Ectodermal cell (in vitro differentiated cells): Measurements from ENCODE around the gene SLC35B2.

ENCODE experiments used
- H3K27ac ChIP-seq: 2 replicates; pipeline ENCODE4 v1.7.0; 2013; ENCODE audit warnings: mild to moderate bottlenecking, low read depth, low read length; ENCODE audit not compliant: insufficient read depth, poor library complexity, severe bottlenecking
- H3K27me3 ChIP-seq: 2 replicates; pipeline ENCODE4 v1.7.0; 2013; ENCODE audit warnings: mild to moderate bottlenecking, low read length; ENCODE audit not compliant: insufficient read depth, control insufficient read depth, poor library complexity, severe bottlenecking
- H3K36me3 ChIP-seq: one replicate; pipeline ENCODE4 v1.7.0; 2013; ENCODE audit warnings: low read length; ENCODE audit not compliant: control insufficient read depth, insufficient read depth
- H3K4me1 ChIP-seq: one replicate; pipeline ENCODE4 v1.7.0; 2013; ENCODE audit warnings: low read length; ENCODE audit not compliant: control insufficient read depth, insufficient read depth
- H3K4me3 ChIP-seq: 2 replicates; pipeline ENCODE4 v1.7.0; 2013; ENCODE audit warnings: low read depth, low read length, control low read depth; ENCODE audit not compliant: insufficient read depth
- H3K9me3 ChIP-seq: 2 replicates; pipeline ENCODE4 v1.7.0; 2013; ENCODE audit warnings: mild to moderate bottlenecking, low read length, moderate library complexity; ENCODE audit not compliant: control insufficient read depth
- WGBS, 2 experiments: methylation state at CpG; one replicate each; pipeline ENCODE4 v1.1.7; 2013; ENCODE audit warnings: missing lambda C conversion rate in 2 of 2; 5-methylcytosine and 5-hydroxymethylcytosine counted together

The SLC35B2 gene

GRCh38 chr6:44273617-44274016, 16.3 kb upstream of the SLC35B2 start:
- no peak overlapping the region for H3K4me3 ChIP-seq
- WGBS, 2 experiments = 85 to 90% methylated on average over 1 of the region's 1 CpG
- peaks cover 19% of the 10 kb centered on the region for H3K4me1 ChIP-seq
- H3K27me3 ChIP-seq = peaks cover 59% of the 10 kb centered on the region
- H3K36me3 ChIP-seq = no peaks in the 10 kb centered on the region
- no peaks in the 10 kb centered on the region for H3K9me3 ChIP-seq
- no peak overlapping the region for H3K27ac ChIP-seq

- Histone ChIP-seq H3K4me3 (no peak overlapping the region), H3K27me3 (peaks cover 59% of the 10 kb centered on the region), H3K36me3 (no peaks in the 10 kb centered on the region), H3K4me1 (peaks cover 24% of the 10 kb centered on the region), H3K27ac (no peak overlapping the region), H3K9me3 (no peaks in the 10 kb centered on the region)
- 92 to 93% methylated on average over 23 of the region's 23 CpGs for WGBS, 2 experiments
Measured at GRCh38 chr6:44272999-44273566, 15.8 kb upstream of the SLC35B2 start.

GRCh38 chr6:44272529-44272928, 15.2 kb upstream of the SLC35B2 start:
- Histone ChIP-seq H3K27me3 (peaks cover 53% of the 10 kb centered on the region), H3K36me3 (no peaks in the 10 kb centered on the region), H3K27ac (no peak overlapping the region), H3K4me1 (peaks cover 28% of the 10 kb centered on the region), H3K9me3 (no peaks in the 10 kb centered on the region), H3K4me3 (no peak overlapping the region)
- WGBS, 2 experiments = 88 to 90% methylated on average over 3 of the region's 3 CpGs

- H3K9me3 ChIP-seq = no peaks in the 10 kb centered on the region
- H3K36me3 ChIP-seq = no peaks in the 10 kb centered on the region
- H3K27ac ChIP-seq = no peak overlapping the region
- 74 to 82% methylated on average over 3 of the region's 3 CpGs for WGBS, 2 experiments
- no peak overlapping the region for H3K4me3 ChIP-seq
- H3K4me1 ChIP-seq = peaks cover 25% of the 10 kb centered on the region
- peaks cover 47% of the 10 kb centered on the region for H3K27me3 ChIP-seq
Measured at GRCh38 chr6:44271914-44272313, 14.6 kb upstream of the SLC35B2 start.

- Histone ChIP-seq H3K36me3 (no peaks in the 10 kb centered on the region), H3K4me3 (no peak overlapping the region), H3K4me1 (peaks cover 25% of the 10 kb centered on the region), H3K9me3 (no peaks in the 10 kb centered on the region), H3K27ac (no peak overlapping the region), H3K27me3 (peaks cover 42% of the 10 kb centered on the region)
- 86 to 89% methylated on average over 6 of the region's 6 CpGs for WGBS, 2 experiments
Measured at GRCh38 chr6:44271406-44271723, 14.0 kb upstream of the SLC35B2 start.

- H3K27ac ChIP-seq = no peak overlapping the region
- H3K4me3 ChIP-seq = peak overlapping the region; percentile 36
- H3K27me3 ChIP-seq = peaks cover 36% of the 10 kb centered on the region
- peaks cover 25% of the 10 kb centered on the region for H3K4me1 ChIP-seq
- WGBS, 2 experiments = 1 to 3% methylated on average over 84 to 90 of the region's 90 CpGs
- H3K36me3 ChIP-seq = no peaks in the 10 kb centered on the region
- no peaks in the 10 kb centered on the region for H3K9me3 ChIP-seq
Measured at GRCh38 chr6:44270526-44271405, 13.4 kb upstream of the SLC35B2 start.

- H3K9me3 ChIP-seq = no peaks in the 10 kb centered on the region
- H3K4me1 ChIP-seq = peaks cover 25% of the 10 kb centered on the region
- H3K27ac ChIP-seq = no peak within 1 kb of the TSS
- no peaks in the 10 kb centered on the region for H3K36me3 ChIP-seq
- peaks cover 28% of the 10 kb centered on the region for H3K27me3 ChIP-seq
- H3K4me3 ChIP-seq = peak within 1 kb of the TSS; percentile 36
- 4% methylated on average over 27 to 29 of the region's 29 CpGs for WGBS, 2 experiments
Measured at GRCh38 chr6:44269921-44270525, 12.7 kb upstream of the SLC35B2 start, which contains the start of gene TMEM151B. TMEM151B (plus strand) TSS chr6:44270450; CDS start chr6:44270743, 293 bp downstream.

GRCh38 chr6:44269178-44269920, 12.0 kb upstream of the SLC35B2 start:
- Histone ChIP-seq H3K4me3 (no peak overlapping the region), H3K4me1 (peaks cover 30% of the 10 kb centered on the region), H3K9me3 (no peaks in the 10 kb centered on the region), H3K27me3 (peaks cover 22% of the 10 kb centered on the region), H3K36me3 (no peaks in the 10 kb centered on the region), H3K27ac (no peak overlapping the region)
- 86 to 100% methylated on average over 1 of the region's 1 CpG for WGBS, 2 experiments

- no peaks in the 10 kb centered on the region for H3K9me3 ChIP-seq
- no peaks in the 10 kb centered on the region for H3K36me3 ChIP-seq
- H3K27me3 ChIP-seq = peaks cover 20% of the 10 kb centered on the region
- H3K4me1 ChIP-seq = peaks cover 42% of the 10 kb centered on the region
- 5 to 12% methylated on average over 3 to 5 of the region's 5 CpGs for WGBS, 2 experiments
- H3K27ac ChIP-seq = peak overlapping the region; percentile 2
- H3K4me3 ChIP-seq = no peak overlapping the region
Measured at GRCh38 chr6:44268095-44268628, 10.8 kb upstream of the SLC35B2 start.
